Endothelial cell (in vitro differentiated cells): ENCODE measurements around the gene CDR2. TPM values are rescaled to one million over a fixed set of nuclear protein-coding genes. Genes with fewer than 3 reads are reported as not detected.

Experiments used
- DNase-seq: peaks from one replicate; pipeline ENCODE4 v3.0.0; 2021; ENCODE audit warnings: low spot score
- H3K27ac Mint-ChIP-seq: one replicate; pipeline ENCODE4 v1.8.0; 2021; ENCODE audit warnings: mixed read lengths, inconsistent platforms; ENCODE audit not compliant: unreplicated experiment
- H3K27me3 Mint-ChIP-seq: one replicate; pipeline ENCODE4 v1.8.0; 2021; ENCODE audit warnings: mild to moderate bottlenecking, moderate library complexity, mixed read lengths, inconsistent platforms; ENCODE audit not compliant: unreplicated experiment
- H3K36me3 Mint-ChIP-seq: one replicate; pipeline ENCODE4 v1.8.0; 2021; ENCODE audit warnings: mild to moderate bottlenecking, low read depth, mixed read lengths, inconsistent platforms; ENCODE audit not compliant: unreplicated experiment
- H3K4me1 Mint-ChIP-seq: one replicate; pipeline ENCODE4 v1.8.0; 2021; ENCODE audit warnings: mild to moderate bottlenecking, mixed read lengths, inconsistent platforms; ENCODE audit not compliant: unreplicated experiment
- H3K4me3 Mint-ChIP-seq: one replicate; pipeline ENCODE4 v1.8.0; 2021; ENCODE audit warnings: mild to moderate bottlenecking, mixed read lengths, inconsistent platforms; ENCODE audit not compliant: unreplicated experiment
- H3K9me3 Mint-ChIP-seq: one replicate; pipeline ENCODE4 v1.8.0; 2021; ENCODE audit warnings: mixed read lengths, inconsistent platforms; ENCODE audit not compliant: unreplicated experiment
- total RNA-seq: library from RNA; stranded (reverse); fragmentation: NEBNext Ultra II Directional; extraction: Animal tissue kit (Norgen Biotek cat#: 25700); gene quantifications from one replicate; pipeline ENCODE4 v1.2.1, GENCODE V29; 2021; ENCODE audit not compliant: unreplicated experiment
- TF ChIP-seq, protein P1 (sequence below): fragments of 200-600 bp; sonication (generic); IDR thresholded peaks from one replicate; pipeline ENCODE4 v1.5.0; 2021; ENCODE audit warnings: antibody characterized with exemption; ENCODE audit not compliant: unreplicated experiment

CDR2 gene
- total RNA-seq, 1 donor from 2014 or later = 26.3 TPM

DNA sequence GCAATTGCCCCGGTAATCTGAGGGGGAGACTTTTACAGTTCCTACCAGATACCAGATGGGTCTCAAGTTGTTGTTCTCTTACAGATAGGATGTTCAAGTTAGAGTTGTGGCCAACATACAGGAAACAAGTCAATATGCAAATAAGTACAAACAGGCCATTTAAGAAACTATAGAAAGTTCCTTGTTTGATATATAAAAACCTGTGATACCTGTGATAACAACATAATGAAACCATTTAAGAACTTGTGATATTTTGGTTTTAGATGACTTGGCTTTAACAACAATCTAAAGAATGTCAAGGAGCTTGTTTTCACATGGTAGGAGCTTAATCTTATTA lies 16.8 kb downstream of the CDR2 start:
- Mint-ChIP-seq H3K27me3 (no peaks in the 10 kb centered on the region), H3K36me3 (peaks cover 9% of the 10 kb centered on the region), H3K4me3 (no peak overlapping the region), H3K27ac (peak overlapping the region; percentile 18), H3K9me3 (no peaks in the 10 kb centered on the region), H3K4me1 (peaks cover 14% of the 10 kb centered on the region)
- TF ChIP-seq, protein P1, sequence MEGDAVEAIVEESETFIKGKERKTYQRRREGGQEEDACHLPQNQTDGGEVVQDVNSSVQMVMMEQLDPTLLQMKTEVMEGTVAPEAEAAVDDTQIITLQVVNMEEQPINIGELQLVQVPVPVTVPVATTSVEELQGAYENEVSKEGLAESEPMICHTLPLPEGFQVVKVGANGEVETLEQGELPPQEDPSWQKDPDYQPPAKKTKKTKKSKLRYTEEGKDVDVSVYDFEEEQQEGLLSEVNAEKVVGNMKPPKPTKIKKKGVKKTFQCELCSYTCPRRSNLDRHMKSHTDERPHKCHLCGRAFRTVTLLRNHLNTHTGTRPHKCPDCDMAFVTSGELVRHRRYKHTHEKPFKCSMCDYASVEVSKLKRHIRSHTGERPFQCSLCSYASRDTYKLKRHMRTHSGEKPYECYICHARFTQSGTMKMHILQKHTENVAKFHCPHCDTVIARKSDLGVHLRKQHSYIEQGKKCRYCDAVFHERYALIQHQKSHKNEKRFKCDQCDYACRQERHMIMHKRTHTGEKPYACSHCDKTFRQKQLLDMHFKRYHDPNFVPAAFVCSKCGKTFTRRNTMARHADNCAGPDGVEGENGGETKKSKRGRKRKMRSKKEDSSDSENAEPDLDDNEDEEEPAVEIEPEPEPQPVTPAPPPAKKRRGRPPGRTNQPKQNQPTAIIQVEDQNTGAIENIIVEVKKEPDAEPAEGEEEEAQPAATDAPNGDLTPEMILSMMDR = no peak
- no peak for DNase-seq

DNA sequence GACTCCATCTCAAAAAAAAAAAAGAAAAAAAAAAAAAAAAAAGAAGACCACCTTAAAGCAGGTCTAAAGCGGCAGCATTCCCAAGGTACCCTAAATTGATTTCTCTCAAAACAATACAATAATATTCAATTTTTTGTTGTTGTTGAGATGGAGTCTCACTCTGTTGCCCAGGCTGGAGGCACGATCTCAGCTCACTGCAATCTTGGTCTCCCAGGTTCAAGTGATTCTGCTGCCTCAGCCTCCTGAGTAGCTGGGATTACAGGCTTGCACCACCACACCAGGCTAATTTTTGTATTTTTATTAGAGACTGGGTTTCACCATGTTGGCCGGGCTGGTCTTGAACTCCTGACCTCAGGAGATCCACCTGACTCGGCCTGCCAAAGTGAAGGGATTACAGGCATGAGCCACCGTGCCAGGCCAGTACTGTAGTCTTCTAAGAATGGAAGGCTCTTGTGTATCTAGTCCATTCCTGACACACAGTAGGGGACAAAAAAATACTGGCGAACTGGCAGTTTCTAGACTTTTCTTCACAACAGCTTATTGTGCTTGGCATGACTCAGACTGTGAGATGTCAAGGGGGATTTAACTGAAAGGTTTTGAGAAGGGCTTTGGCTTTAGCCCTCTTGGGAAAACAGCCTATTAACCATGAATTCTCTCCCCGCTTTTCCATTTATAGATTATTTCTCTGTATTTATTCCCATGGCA lies 17.3 kb downstream of the CDR2 start:
- Mint-ChIP-seq H3K4me3 (no peak overlapping the region), H3K9me3 (no peaks in the 10 kb centered on the region), H3K27ac (peak overlapping the region; percentile 18), H3K27me3 (no peaks in the 10 kb centered on the region), H3K4me1 (peaks cover 14% of the 10 kb centered on the region), H3K36me3 (peaks cover 4% of the 10 kb centered on the region)
- TF ChIP-seq, protein P1 = no peak
- no peak for DNase-seq

DNA sequence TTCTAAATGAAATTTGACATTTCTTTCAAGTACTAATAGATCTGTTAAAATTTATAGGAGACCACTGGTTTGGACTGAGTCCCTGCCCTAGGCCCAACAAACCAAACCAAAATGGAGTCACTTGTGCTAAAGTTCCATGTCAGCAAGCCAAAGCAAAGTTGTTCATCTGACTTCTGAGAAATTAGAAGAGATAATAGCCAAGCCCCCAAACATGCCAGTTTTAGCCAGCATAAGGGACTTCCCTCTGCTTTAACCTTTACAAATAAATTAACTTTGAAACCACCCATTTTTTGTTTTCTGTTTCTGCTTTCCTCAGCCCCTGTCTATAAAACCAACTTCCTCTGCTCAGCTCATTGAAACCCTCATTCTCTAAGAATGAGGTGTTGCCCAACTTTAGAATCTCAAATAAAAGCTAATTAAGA lies 18.9 kb downstream of the CDR2 start:
- Mint-ChIP-seq H3K9me3 (no peaks in the 10 kb centered on the region), H3K27ac (peak overlapping the region; percentile 14), H3K4me3 (no peak overlapping the region), H3K36me3 (peaks cover 8% of the 10 kb centered on the region), H3K4me1 (peaks cover 14% of the 10 kb centered on the region), H3K27me3 (no peaks in the 10 kb centered on the region)
- TF ChIP-seq, protein P1 = no peak
- no peak for DNase-seq

DNA sequence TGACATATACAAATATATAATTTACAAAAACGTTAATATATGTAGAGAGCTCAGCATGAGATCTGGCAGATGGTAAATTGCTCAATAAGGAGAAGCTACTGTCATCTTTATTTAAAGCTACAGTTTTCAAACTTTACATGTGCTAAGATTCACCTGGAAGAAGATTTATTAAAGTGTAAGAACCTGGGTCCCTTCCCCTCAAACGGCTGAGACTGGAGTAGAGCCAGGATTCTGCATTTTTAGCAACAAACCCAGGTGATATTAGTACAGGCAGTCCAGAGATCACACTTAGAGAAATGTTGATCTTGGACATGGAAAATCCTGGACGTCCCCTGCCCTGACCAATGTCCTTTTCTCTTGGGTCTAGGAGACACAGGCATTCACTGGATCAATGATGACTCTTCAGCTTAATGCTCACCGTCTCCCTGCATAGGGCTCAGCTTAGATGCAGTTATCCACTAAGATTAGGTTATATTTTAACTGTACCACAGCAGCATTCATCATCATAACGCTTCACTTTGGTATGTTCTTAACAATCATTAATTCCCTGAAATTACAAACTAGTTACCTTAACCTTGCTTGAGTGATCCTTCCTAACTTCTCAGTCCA lies 20.4 kb downstream of the CDR2 start:
- no peak overlapping the region for H3K4me3 Mint-ChIP-seq
- H3K27ac Mint-ChIP-seq = no peak overlapping the region
- no peak for DNase-seq
- peaks cover 14% of the 10 kb centered on the region for H3K4me1 Mint-ChIP-seq
- TF ChIP-seq, protein P1 = no peak
- no peaks in the 10 kb centered on the region for H3K27me3 Mint-ChIP-seq
- H3K9me3 Mint-ChIP-seq = no peaks in the 10 kb centered on the region
- peaks cover 15% of the 10 kb centered on the region for H3K36me3 Mint-ChIP-seq

DNA sequence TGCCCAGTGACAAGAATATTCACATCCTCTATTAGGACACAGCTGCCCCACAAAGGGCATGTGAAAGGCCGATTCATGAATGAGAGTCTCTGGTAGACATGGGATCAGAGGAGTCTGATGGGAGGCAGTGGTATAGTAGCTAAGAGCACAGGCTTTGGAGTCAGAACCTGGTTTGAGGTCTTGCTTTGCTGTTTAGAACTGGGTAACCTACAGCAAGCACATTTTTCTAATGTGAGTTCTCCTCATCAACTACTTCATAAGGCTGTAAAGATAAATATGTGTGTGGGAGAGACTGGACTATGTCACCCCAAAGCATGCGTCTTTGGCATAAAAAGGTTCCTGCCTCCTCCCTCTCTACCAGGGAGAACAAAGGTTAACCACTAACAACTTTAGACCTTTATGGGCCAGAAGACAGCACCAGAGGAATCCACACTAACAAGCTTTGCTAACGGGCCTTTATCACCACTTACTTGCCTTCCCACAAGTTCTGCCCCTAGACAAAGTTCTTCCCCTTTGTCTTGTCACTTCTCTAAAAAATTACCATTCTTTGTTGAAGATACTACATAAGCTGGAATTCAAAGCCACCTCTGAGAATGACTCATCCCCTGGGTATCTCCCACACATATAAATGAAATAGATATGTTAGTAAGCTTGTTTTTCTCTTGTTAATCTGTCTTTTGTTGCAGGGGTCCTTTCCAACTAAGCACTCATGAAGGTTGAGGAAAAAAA lies 21.1 kb downstream of the CDR2 start:
- DNase-seq = no peak

More for the DNA sequence above, 21.1 kb downstream of the CDR2 start:
- Mint-ChIP-seq H3K9me3 (no peaks in the 10 kb centered on the region), H3K36me3 (peaks cover 15% of the 10 kb centered on the region), H3K4me3 (no peak overlapping the region), H3K4me1 (peaks cover 9% of the 10 kb centered on the region), H3K27me3 (no peaks in the 10 kb centered on the region), H3K27ac (no peak overlapping the region)
- TF ChIP-seq, protein P1 = no peak
